ENCODE data around the gene SLC4A5. TPM values are rescaled to one million over a fixed set of nuclear protein-coding genes. Genes with fewer than 3 reads are reported as not detected.

The SLC4A5 gene
- total RNA-seq, 4 donors from 2014 or later, result 0.24 to 3.8 (median 0.59) TPM

DNA sequence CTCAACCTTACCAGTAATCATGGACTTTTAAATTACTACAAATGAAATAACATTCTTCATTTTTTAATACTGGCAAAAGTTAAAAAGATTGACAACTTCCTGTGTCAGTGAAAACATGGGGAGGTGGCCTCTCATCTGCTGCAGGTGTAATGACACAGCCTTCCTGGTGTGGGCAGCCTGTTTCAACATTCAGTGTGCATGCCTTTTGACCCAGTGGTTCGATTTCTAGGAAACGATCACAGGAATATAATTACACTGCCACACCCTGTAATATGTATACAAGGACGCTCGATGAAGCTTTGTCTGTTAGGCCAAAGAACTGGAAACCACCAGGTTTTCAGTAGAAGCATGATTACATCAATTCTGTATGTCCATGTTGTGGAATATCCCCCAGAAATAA, 76.1 kb downstream of the SLC4A5 start:
- no peak for ATAC-seq
- H3K27ac ChIP-seq, result no peak overlapping the region
- in situ Hi-C loops (cut with MboI; ENCODE audit: low sequenced_read_pairs in 4 of 4), result no loop called here

DNA sequence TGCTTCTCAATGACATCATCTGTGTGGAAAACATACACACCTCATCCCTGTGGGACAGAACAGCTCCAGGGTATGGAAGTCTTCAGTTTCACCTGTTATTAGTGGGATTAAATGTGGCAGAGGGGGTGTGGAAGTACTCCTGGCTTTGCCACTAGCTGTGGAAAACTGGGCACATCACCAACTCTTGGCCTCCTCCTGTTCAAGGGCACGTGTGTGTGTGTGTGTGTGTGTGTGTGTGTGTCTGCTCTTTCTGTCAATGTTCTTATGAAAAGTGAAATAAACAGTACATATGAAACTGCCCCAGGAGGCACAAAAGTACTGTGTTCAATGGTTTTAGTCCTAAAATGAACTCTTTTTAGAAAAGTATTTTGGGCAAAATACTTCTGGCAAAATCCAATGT, 78.9 kb downstream of the SLC4A5 start:
- H3K4me1 ChIP-seq, result no peaks in the 10 kb centered on the region
- intact Hi-C loops (cut with DNase I; ENCODE audit: low total_unique reads), result no loop called here
- H3K27me3 ChIP-seq, result no peaks in the 10 kb centered on the region
- ATAC-seq (no peak), DNase-seq (no peak)
- H3K27ac ChIP-seq, result no peak overlapping the region
- no peak overlapping the region for H3K4me3 ChIP-seq
- TF ChIP-seq POLR2A (IDR thresholded peaks at IDR 0.05), result no peak
- TF ChIP-seq, protein P1, sequence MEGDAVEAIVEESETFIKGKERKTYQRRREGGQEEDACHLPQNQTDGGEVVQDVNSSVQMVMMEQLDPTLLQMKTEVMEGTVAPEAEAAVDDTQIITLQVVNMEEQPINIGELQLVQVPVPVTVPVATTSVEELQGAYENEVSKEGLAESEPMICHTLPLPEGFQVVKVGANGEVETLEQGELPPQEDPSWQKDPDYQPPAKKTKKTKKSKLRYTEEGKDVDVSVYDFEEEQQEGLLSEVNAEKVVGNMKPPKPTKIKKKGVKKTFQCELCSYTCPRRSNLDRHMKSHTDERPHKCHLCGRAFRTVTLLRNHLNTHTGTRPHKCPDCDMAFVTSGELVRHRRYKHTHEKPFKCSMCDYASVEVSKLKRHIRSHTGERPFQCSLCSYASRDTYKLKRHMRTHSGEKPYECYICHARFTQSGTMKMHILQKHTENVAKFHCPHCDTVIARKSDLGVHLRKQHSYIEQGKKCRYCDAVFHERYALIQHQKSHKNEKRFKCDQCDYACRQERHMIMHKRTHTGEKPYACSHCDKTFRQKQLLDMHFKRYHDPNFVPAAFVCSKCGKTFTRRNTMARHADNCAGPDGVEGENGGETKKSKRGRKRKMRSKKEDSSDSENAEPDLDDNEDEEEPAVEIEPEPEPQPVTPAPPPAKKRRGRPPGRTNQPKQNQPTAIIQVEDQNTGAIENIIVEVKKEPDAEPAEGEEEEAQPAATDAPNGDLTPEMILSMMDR (IDR thresholded peaks at IDR 0.05 in 4 of 5, conservative IDR thresholded peaks at IDR 0.05 in 1 of 5), result no peak
- no peaks in the 10 kb centered on the region for H3K9me3 ChIP-seq
- no peaks in the 10 kb centered on the region for H3K36me3 ChIP-seq
- in situ Hi-C loops (cut with MboI; ENCODE audit: low sequenced_read_pairs in 4 of 4), result no loop called here

More for the DNA sequence above, 76.1 kb downstream of the SLC4A5 start:
- TF ChIP-seq, protein P1 (IDR thresholded peaks at IDR 0.05 in 4 of 5, conservative IDR thresholded peaks at IDR 0.05 in 1 of 5), result no peak
- TF ChIP-seq POLR2A (IDR thresholded peaks at IDR 0.05), result no peak
- Histone ChIP-seq H3K4me1 (no peaks in the 10 kb centered on the region), H3K27me3 (no peaks in the 10 kb centered on the region), H3K4me3 (no peak overlapping the region), H3K36me3 (no peaks in the 10 kb centered on the region), H3K9me3 (no peaks in the 10 kb centered on the region)
- intact Hi-C loops (cut with DNase I; ENCODE audit: low total_unique reads), result no loop called here
- DNase-seq, result no peak

GRCh38 chr2:74262681-74263080, 80.5 kb downstream of the SLC4A5 start:
- no peak for DNase-seq
- Histone ChIP-seq H3K27me3 (no peaks in the 10 kb centered on the region), H3K36me3 (no peaks in the 10 kb centered on the region), H3K4me3 (no peak overlapping the region), H3K4me1 (no peaks in the 10 kb centered on the region), H3K9me3 (no peaks in the 10 kb centered on the region), H3K27ac (no peak overlapping the region)
- TF ChIP-seq, protein P1 (IDR thresholded peaks at IDR 0.05 in 4 of 5, conservative IDR thresholded peaks at IDR 0.05 in 1 of 5), result no peak
- TF ChIP-seq POLR2A (IDR thresholded peaks at IDR 0.05), result no peak
- no peak for ATAC-seq
- intact Hi-C loops (cut with DNase I; ENCODE audit: low total_unique reads), result no loop called here
- in situ Hi-C loops (cut with MboI; ENCODE audit: low sequenced_read_pairs in 4 of 4), result no loop called here

GRCh38 chr2:74261204-74261864, 81.9 kb downstream of the SLC4A5 start:
- no peak for ATAC-seq
- H3K27ac ChIP-seq, result no peak overlapping the region
- DNase-seq, result no peak
- no peaks in the 10 kb centered on the region for H3K9me3 ChIP-seq
- no peaks in the 10 kb centered on the region for H3K4me1 ChIP-seq
- H3K27me3 ChIP-seq, result no peaks in the 10 kb centered on the region
- intact Hi-C loops (cut with DNase I; ENCODE audit: low total_unique reads), result no loop called here
- in situ Hi-C loops (cut with MboI; ENCODE audit: low sequenced_read_pairs in 4 of 4), result no loop called here
- H3K4me3 ChIP-seq, result no peak overlapping the region
- TF ChIP-seq, protein P1 (IDR thresholded peaks at IDR 0.05 in 4 of 5, conservative IDR thresholded peaks at IDR 0.05 in 1 of 5), result peak in 2 of 5 experiments; percentile 27 to 49
- no peak for TF ChIP-seq POLR2A (IDR thresholded peaks at IDR 0.05)
- no peaks in the 10 kb centered on the region for H3K36me3 ChIP-seq

GRCh38 chr2:74260495-74260894, 82.7 kb downstream of the SLC4A5 start:
- intact Hi-C loops (cut with DNase I; ENCODE audit: low total_unique reads), result no loop called here
- no peaks in the 10 kb centered on the region for H3K27me3 ChIP-seq
- ATAC-seq (no peak), DNase-seq (no peak)
- no peak overlapping the region for H3K27ac ChIP-seq
- H3K36me3 ChIP-seq, result no peaks in the 10 kb centered on the region
- TF ChIP-seq, protein P1 (IDR thresholded peaks at IDR 0.05 in 4 of 5, conservative IDR thresholded peaks at IDR 0.05 in 1 of 5), result no peak
- no peak for TF ChIP-seq POLR2A (IDR thresholded peaks at IDR 0.05)
- no peaks in the 10 kb centered on the region for H3K4me1 ChIP-seq
- H3K4me3 ChIP-seq, result no peak overlapping the region
- H3K9me3 ChIP-seq, result no peaks in the 10 kb centered on the region
- in situ Hi-C loops (cut with MboI; ENCODE audit: low sequenced_read_pairs in 4 of 4), result no loop called here

All from gastrocnemius medialis (tissue), 4 donors.